GM21367 (cell line): Measurements from ENCODE around the gene PHACTR2.

Experiments used
- ATAC-seq: cut with Tn5 transposase; IDR thresholded peaks from one replicate; pipeline ENCODE4 v1.9.1; 2021; ENCODE audit not compliant: unreplicated experiment

The PHACTR2 gene

DNA sequence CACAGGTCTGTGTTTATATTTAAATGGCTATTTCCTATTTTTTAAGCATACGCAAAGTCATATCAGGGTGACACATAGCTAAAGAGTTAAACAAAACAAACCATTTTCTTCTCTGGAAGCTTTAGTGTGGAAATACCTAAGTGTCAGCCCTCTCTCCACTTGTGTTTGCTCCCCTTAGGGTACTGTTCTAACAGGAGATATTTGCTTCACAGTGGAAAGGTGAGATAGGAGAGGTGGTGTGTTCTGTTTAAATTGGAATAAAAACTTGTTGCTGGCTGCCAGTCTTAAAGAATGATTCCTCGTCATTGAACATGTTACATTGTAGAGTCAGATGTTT lies 18.9 kb downstream of the PHACTR2 start:
- ATAC-seq = no peak

DNA sequence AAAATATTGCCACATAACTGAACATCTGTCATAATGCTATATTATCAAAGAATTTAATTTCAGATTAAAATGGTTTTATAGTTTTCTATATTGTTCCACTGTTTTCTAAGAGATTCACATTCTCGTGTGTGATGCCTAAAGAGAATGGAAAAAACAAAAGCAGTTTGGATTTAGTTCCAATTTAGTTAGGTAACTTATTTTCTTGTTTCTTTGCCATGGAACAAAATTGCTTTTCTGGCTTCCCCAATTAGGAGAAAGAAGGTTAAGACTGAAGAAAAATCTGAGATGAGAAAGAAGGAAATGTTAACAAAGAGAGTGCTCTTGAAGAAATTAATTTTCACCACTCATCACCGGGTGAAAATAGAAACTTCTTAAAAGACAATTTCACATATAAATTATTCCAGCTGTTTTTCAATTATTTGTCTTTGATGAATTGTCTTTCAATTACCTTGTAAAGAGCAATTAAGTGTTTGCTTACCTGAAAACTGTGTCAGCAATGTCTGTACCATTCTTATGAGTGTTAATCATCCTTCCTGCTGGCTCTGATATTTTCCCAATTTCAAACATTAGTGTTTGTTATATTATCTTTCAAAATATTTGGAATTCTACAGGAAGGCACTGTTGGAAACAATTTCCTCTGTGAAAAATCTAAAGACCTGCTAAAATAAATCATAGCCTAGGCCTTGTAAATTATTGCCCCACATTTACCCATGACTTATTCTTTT lies 19.5 kb downstream of the PHACTR2 start:
- ATAC-seq = no peak

GRCh38 chr6:143698329-143698728 lies 20.6 kb downstream of the PHACTR2 start:
- ATAC-seq = no peak

DNA sequence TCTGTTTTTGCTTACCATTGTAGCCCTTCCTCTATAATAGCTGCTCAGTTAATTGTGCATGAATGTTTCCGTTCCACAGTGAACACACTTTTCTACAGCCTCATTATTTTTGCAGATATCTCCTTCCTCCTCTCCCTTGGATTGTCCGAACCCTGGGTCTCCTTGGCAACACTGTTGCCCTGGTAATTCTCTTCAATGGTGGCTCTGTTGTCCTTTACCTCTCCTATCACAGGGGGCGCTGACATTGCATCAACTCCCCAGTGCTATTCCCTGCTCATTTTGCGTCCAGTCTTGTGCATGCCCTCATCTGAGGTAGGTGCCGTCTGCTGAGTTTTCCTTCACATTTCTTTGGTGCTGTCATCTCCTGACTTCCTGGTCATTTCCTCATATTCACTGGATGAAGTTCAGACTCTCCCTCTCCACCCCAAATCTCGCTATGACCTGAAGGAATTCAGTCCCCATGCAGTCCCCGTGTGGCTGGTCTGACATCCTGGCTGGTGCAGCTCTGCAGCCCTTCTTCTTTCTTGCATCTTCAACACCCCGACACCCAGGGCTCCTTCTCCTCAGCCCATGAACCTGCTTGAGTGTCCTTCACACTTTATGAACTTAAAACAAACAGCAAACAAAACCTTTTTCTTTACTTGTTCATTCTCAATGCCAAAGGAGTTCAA lies 21.1 kb downstream of the PHACTR2 start:
- no peak for ATAC-seq

- no peak for ATAC-seq
Measured at GRCh38 chr6:143699430-143699825, 21.7 kb downstream of the PHACTR2 start.

GRCh38 chr6:143700684-143701348 lies 23.1 kb downstream of the PHACTR2 start:
- ATAC-seq = no peak

- no peak for ATAC-seq
Measured at GRCh38 chr6:143701349-143702234, 23.8 kb downstream of the PHACTR2 start.

GRCh38 chr6:143705569-143705968 lies 27.8 kb downstream of the PHACTR2 start:
- ATAC-seq = no peak

GRCh38 chr6:143707697-143708096 lies 29.9 kb downstream of the PHACTR2 start:
- no peak for ATAC-seq

DNA sequence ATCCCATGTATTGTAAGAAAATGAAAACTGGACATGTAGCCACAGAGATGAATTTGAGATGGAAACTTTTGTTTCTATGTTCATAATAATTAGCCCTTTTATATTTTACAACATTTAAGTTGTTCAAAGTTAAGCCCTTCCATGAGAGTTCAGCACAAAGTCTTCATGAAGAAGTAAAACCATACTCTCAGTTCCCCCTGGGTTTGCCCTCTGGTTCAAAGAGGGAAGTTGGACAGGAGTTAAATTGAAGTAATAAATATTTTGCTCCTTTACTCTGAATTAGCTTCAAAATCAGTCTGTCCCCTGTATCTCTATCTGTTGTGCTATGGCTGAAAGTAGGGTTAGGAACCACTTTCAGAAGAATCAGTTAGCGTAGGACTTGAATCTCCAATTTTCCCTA lies 31.1 kb downstream of the PHACTR2 start:
- ATAC-seq = no peak

DNA sequence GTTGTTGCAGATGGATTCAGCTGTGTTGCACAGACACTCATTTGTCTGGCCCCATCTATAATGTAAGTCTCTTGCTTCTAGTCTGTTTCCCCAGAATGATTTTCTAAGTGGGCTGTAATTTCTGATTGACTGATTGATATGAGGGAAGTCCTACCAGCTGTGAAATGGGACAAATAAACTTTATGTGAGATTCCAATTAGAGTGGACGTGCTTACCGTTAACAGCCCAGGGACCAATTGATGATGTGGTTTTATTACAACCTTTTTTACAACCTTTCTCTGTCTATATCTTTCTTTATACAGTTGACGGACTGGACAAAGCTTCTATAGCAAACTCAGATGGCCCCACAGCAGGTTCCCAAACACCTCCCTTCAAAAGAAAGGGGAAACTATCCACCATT lies 33.9 kb downstream of the PHACTR2 start:
- ATAC-seq = no peak

DNA sequence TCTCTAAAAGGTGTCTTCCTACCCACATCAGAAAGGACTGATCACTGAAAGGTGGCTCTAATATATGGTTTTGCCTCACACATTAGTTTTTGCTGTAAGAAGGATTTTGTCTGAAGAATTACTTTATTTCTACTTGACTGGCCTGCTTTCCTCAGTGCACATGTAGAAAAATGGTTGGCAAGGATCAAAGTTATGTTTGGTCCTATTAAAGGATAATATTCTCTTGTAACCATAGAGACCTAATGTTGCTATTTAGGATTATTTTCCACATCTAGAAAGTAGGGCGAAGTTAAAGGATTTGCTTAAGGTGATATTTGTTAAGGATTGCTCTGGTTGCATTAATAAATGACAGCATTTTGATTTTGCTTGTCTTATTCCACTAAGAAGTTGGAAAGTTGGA lies 40.7 kb downstream of the PHACTR2 start:
- no peak for ATAC-seq

- no peak for ATAC-seq
Measured at GRCh38 chr6:143721642-143722041, 43.9 kb downstream of the PHACTR2 start.

GRCh38 chr6:143724876-143725275 lies 47.1 kb downstream of the PHACTR2 start:
- no peak for ATAC-seq

- ATAC-seq = no peak
Measured at GRCh38 chr6:143726015-143726647, 48.4 kb downstream of the PHACTR2 start.

DNA sequence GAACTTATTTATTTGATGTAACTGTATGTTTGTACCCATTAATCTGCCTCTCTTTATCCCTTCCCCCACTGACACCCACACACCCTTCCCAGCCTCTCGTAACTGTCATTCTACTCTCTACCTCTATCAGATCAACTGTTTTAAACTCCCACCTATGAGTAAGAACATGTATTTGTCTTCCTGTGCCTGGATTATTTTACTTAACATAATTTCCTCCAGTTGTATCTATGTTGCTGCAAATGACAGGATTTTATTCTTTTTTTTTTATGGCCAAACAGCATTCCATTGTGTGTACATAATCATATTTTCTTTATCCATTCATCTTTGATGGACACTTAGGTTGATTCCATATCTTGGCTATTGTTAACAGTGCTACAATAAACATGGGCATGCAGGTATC lies 49.3 kb downstream of the PHACTR2 start:
- no peak for ATAC-seq

- no peak for ATAC-seq
Measured at GRCh38 chr6:143731789-143732188, 54.0 kb downstream of the PHACTR2 start.

GRCh38 chr6:143732536-143732935 lies 54.8 kb downstream of the PHACTR2 start:
- no peak for ATAC-seq

- ATAC-seq = no peak
Measured at GRCh38 chr6:143733510-143733909, 55.7 kb downstream of the PHACTR2 start.

GRCh38 chr6:143734641-143735063 lies 56.9 kb downstream of the PHACTR2 start:
- no peak for ATAC-seq
